PC-9 (cell line): ENCODE measurements around the gene IRF5.

Source experiments
- EZH2 ChIP-seq: fragments of 200-600 bp; sonication (generic); IDR thresholded peaks from 2 replicates; pipeline ENCODE4 v1.8.0; 2017; ENCODE audit warnings: antibody characterized with exemption, low read depth
- TF ChIP-seq, protein P1 (sequence below): fragments of 200-600 bp; sonication (generic); conservative IDR thresholded peaks from 2 replicates; pipeline ENCODE4 v1.6.1; 2017; ENCODE audit warnings: mixed run types, antibody characterized with exemption, mild to moderate bottlenecking, moderate library complexity

GRCh38 chr7:128988372-128988771 lies 50.6 kb downstream of the IRF5 start:
- TF ChIP-seq, protein P1, sequence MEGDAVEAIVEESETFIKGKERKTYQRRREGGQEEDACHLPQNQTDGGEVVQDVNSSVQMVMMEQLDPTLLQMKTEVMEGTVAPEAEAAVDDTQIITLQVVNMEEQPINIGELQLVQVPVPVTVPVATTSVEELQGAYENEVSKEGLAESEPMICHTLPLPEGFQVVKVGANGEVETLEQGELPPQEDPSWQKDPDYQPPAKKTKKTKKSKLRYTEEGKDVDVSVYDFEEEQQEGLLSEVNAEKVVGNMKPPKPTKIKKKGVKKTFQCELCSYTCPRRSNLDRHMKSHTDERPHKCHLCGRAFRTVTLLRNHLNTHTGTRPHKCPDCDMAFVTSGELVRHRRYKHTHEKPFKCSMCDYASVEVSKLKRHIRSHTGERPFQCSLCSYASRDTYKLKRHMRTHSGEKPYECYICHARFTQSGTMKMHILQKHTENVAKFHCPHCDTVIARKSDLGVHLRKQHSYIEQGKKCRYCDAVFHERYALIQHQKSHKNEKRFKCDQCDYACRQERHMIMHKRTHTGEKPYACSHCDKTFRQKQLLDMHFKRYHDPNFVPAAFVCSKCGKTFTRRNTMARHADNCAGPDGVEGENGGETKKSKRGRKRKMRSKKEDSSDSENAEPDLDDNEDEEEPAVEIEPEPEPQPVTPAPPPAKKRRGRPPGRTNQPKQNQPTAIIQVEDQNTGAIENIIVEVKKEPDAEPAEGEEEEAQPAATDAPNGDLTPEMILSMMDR = no peak
- TF ChIP-seq EZH2 = no peak
